GM10248 (cell line): ENCODE results near the gene AP2A1.

Experiments used
- CTCF ChIA-PET: fragments of 300-600 bp; sonication (Branson Sonifier 250); formaldehyde crosslinking; extraction: SDS; loops from one replicate; lab custom pipeline; 2021; ENCODE audit warnings: antibody characterized with exemption; lab: Yijun Ruan, JAX
- POLR2A ChIA-PET: fragments of 350-650 bp; sonication (Branson Sonifier 250); formaldehyde crosslinking; extraction: SDS; loops from one replicate; lab custom pipeline; 2020; ENCODE audit warnings: antibody characterized with exemption; lab: Yijun Ruan, JAX
- DNase-seq: peaks from one replicate; pipeline ENCODE4 v3.0.0; 2012; ENCODE audit errors: extremely low spot score
- TF ChIP-seq, protein P1 (sequence below): IDR thresholded peaks from 2 replicates; pipeline ENCODE4 v1.5.1; 2012; ENCODE audit warnings: mild to moderate bottlenecking, low read depth; ENCODE audit errors: extremely low read depth, missing control alignments, control extremely low read depth

AP2A1 gene

DNA sequence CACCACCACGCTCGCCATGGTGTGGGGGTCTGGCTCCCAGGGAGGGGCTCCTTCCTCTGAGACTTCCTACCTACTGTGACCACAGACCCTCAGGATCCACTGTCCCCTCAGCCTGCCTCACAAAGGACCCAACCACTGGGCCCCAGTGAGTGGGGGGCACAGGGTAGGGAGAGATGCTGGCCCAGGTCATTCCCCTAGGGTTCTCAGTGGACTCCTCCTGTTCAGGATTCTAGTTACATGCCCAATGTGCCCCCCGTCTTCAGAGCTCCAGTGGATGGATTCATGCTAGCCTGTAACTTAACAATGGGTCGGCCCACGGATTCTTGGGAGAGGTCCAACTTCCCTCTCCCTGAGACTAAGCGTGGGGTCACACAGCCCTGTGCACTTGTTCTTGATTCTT, 3.6 kb upstream of the AP2A1 start, which contains the start of gene TSKS:
TSKS (minus strand) TSS at position 77 of the 400 bp plus-strand sequence; CDS start at position 18, 59 bp downstream.
- TF ChIP-seq, protein P1, sequence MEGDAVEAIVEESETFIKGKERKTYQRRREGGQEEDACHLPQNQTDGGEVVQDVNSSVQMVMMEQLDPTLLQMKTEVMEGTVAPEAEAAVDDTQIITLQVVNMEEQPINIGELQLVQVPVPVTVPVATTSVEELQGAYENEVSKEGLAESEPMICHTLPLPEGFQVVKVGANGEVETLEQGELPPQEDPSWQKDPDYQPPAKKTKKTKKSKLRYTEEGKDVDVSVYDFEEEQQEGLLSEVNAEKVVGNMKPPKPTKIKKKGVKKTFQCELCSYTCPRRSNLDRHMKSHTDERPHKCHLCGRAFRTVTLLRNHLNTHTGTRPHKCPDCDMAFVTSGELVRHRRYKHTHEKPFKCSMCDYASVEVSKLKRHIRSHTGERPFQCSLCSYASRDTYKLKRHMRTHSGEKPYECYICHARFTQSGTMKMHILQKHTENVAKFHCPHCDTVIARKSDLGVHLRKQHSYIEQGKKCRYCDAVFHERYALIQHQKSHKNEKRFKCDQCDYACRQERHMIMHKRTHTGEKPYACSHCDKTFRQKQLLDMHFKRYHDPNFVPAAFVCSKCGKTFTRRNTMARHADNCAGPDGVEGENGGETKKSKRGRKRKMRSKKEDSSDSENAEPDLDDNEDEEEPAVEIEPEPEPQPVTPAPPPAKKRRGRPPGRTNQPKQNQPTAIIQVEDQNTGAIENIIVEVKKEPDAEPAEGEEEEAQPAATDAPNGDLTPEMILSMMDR: no peak
- ChIA-PET POLR2A (no interaction called here), CTCF (no interaction called here)
- DNase-seq: no peak

- ChIA-PET POLR2A (interaction anchor here (1.7 kb wide), 1 partner anchor 88 kb away, joined by 4 read pairs; no protein-coding TSS in a partner anchor), CTCF (no interaction called here)
- TF ChIP-seq, protein P1: no peak
These were observed 2.5 kb upstream of the AP2A1 start for GRCh38 chr19:49764341-49764740.

GRCh38 chr19:49766007-49766929, 533 bp upstream of the AP2A1 start:
- ChIA-PET POLR2A (interaction anchor here (0.5 to 1.0 kb wide), 8 partner anchors 18 to 797 kb away, joined by 3 to 7 read pairs (median 4); partner anchors contain the start of genes AKT1S1, KCNC3, NOSIP and PTOV1), CTCF (interaction anchor here (1.0 to 1.1 kb wide), 2 partner anchors 17 to 47 kb away, joined by 3 to 4 read pairs; partner anchors contain the start of gene FUZ)
- DNase-seq: peak; percentile 100
- TF ChIP-seq, protein P1: no peak

More at GRCh38 chr19:49764341-49764740, 2.5 kb upstream of the AP2A1 start:
- no peak for DNase-seq

DNA sequence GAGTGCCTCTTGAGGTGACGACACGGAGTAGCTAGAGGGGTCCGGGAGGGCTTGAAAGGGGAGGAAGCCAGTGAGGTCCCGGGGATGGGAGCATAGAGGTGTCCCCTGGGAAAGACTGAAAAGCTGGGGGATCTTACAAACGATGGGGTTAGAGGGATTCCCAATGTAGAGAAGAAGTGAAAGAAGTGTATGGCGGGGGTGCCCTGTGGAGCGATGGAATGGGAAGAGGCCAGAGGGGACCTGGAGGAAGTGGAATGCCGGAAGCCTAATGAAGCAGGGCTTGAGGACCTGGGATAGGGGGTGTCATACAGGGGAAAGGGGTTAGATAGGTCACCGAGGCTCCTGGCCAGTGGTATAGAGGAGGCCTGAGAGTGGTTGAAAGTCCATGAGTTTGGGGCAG, 580 bp downstream of the AP2A1 start:
- TF ChIP-seq, protein P1: no peak
- CTCF ChIA-PET: interaction anchor here (1.0 to 1.1 kb wide), 2 partner anchors 16 to 46 kb away, joined by 3 to 4 read pairs; partner anchors contain the start of gene FUZ
- POLR2A ChIA-PET: interaction anchor here (1.0 kb wide), 1 partner anchor 83 kb away, joined by 3 read pairs; the partner anchor contains the start of gene PTOV1
- no peak for DNase-seq

DNA sequence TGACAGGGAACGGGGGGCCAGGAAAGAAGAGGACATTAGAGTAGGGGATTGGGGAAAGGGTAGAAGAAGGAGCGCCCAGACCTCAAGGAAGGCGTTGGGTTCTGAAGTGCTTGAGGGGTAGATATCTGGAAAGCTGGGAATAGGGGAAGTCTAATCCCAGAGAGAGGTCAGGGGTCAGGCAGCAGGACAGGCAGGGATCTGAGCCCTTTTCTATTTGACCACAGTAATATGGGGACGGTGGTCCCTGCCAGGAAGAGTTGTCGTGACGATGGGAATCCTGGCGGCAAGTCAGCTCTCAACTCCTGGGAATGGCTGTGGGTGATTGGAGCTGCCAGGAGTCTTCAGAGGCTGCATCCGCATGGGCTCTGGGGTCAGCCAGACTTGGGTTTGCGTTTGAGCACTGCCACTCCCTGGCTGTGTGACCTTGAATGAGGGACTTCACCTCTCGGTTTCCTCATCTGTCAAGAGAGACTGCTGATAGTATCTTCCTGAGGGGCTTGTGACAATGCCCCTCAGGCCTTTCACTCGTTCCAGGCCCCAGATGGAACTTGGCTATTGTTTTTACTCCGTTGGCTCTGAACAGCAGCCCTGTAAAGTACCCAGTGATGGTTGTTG, 1.3 kb downstream of the AP2A1 start:
- no peak for DNase-seq
- ChIA-PET CTCF (interaction anchor here (1.1 kb wide), 1 partner anchor 45 kb away, joined by 3 read pairs; the partner anchor contains the start of gene FUZ), POLR2A (no interaction called here)
- TF ChIP-seq, protein P1: no peak

GRCh38 chr19:49770529-49770928, 3.7 kb downstream of the AP2A1 start:
- TF ChIP-seq, protein P1: no peak
- no peak for DNase-seq
- ChIA-PET POLR2A (no interaction called here), CTCF (interaction anchor here (1.5 kb wide), 1 partner anchor 16 kb away, joined by 3 read pairs; no protein-coding TSS in a partner anchor)
